ENCODE measurements around the gene GNG5. TPM values are rescaled to one million over a fixed set of nuclear protein-coding genes. Genes with fewer than 3 reads are reported as not detected.
A peak's percentile ranks its signal among the peaks of the same experiment; 100 is the strongest.
"Not testable (repeated sequence)": the region's sequence is repeated elsewhere in the genome, so short reads cannot be mapped to it uniquely, and the experiment has no call there.

Gene GNG5
- total RNA-seq, 1 experiment from 2014 or later: 120 TPM

DNA sequence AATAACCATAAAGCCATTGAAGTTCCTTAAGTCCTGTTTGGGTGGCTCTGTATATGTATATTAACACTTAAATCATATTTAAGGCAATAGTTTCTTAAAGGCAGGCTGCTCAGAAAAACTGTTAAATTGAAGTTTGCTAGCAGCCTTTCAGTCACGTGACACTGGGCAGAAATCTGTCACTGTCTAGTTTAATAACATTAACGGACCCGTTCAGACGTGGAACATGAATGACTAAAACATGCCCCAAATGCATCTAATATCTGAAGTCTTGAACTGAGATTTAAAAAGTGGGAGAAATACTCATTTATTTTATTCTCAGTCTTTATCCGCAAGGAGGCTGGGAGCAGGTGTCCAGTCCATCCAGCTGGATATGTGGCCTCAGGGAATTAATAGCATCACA lies 3.5 kb downstream of the GNG5 start:
- DNase-seq: no peak
- no peak overlapping the region for H3K4me3 ChIP-seq
- H3K9me3 ChIP-seq: no peaks in the 10 kb centered on the region
- peaks cover 58% of the 10 kb centered on the region for H3K36me3 ChIP-seq
- no peaks in the 10 kb centered on the region for H3K27me3 ChIP-seq

- H3K36me3 ChIP-seq: peaks cover 82% of the 10 kb centered on the region
- DNase-seq: no peak
- no peak overlapping the region for H3K4me3 ChIP-seq
- H3K9me3 ChIP-seq: no peaks in the 10 kb centered on the region
- no peaks in the 10 kb centered on the region for H3K27me3 ChIP-seq
Measured at GRCh38 chr1:84497631-84498275, 8.6 kb downstream of the GNG5 start.

GRCh38 chr1:84496498-84496897 lies 9.9 kb downstream of the GNG5 start:
- H3K36me3 ChIP-seq: peaks cover 87% of the 10 kb centered on the region
- DNase-seq: no peak
- H3K9me3 ChIP-seq: no peaks in the 10 kb centered on the region
- H3K4me3 ChIP-seq: no peak overlapping the region
- no peaks in the 10 kb centered on the region for H3K27me3 ChIP-seq

DNA sequence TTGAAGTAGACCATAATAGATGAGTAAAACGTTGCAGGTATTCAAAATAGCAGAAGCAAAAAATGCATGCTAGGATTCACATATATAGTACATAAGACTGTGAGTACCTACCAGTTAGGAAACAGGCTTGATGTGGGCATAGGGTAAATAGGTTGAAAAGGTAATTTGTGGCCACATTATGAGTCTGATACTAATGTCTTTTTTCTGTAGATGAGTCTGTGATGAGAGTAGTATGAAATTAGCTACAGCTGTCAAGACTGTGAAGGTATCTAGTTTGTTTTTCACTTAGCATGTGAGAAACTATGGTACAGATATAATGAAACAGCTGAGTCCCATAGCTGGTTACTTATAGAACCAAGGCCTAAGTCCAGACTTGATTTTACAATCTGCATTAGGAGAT lies 12.6 kb downstream of the GNG5 start:
- H3K27me3 ChIP-seq: no peaks in the 10 kb centered on the region
- DNase-seq: no peak
- H3K36me3 ChIP-seq: peaks cover 83% of the 10 kb centered on the region
- H3K4me3 ChIP-seq: no peak overlapping the region
- H3K9me3 ChIP-seq: no peaks in the 10 kb centered on the region

DNA sequence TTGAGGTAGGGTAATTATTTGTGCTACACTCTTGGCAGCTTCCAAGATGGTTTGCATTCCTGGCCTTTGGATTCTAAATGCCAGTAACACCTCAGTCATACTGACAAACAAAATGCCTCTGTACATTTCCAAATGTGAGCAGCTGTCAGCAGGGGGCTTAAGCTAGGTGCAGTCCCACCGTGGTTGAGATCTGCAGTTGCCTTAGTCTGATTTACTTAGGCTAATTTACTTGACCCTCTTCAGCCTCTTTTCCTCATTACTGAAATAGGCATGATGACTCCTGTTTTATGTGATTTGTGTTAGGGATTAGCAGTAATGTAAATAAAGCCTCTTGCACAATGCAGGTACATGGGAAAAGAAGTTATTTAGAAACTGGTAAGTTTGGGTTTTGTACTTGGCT lies 13.7 kb downstream of the GNG5 start:
- peaks cover 79% of the 10 kb centered on the region for H3K36me3 ChIP-seq
- H3K9me3 ChIP-seq: no peaks in the 10 kb centered on the region
- DNase-seq: no peak
- no peaks in the 10 kb centered on the region for H3K27me3 ChIP-seq
- no peak overlapping the region for H3K4me3 ChIP-seq

GRCh38 chr1:84489766-84490165 lies 16.6 kb downstream of the GNG5 start:
- H3K27me3 ChIP-seq: no peaks in the 10 kb centered on the region
- no peaks in the 10 kb centered on the region for H3K9me3 ChIP-seq
- peaks cover 64% of the 10 kb centered on the region for H3K36me3 ChIP-seq
- DNase-seq: no peak
- H3K4me3 ChIP-seq: no peak overlapping the region

- H3K36me3 ChIP-seq: peaks cover 72% of the 10 kb centered on the region
- H3K4me3 ChIP-seq: no peak overlapping the region
- no peaks in the 10 kb centered on the region for H3K9me3 ChIP-seq
- no peaks in the 10 kb centered on the region for H3K27me3 ChIP-seq
- DNase-seq: no peak
Measured at GRCh38 chr1:84488107-84488506, 18.3 kb downstream of the GNG5 start.

GRCh38 chr1:84481317-84481716 lies 25.1 kb downstream of the GNG5 start:
- peaks cover 44% of the 10 kb centered on the region for H3K36me3 ChIP-seq
- no peaks in the 10 kb centered on the region for H3K27me3 ChIP-seq
- no peaks in the 10 kb centered on the region for H3K9me3 ChIP-seq

GRCh38 chr1:84480650-84481049 lies 25.7 kb downstream of the GNG5 start:
- H3K4me3 ChIP-seq: peak overlapping the region; percentile 85

More at GRCh38 chr1:84481317-84481716, 25.1 kb downstream of the GNG5 start:
- DNase-seq: no peak
- no peak overlapping the region for H3K4me3 ChIP-seq

DNA sequence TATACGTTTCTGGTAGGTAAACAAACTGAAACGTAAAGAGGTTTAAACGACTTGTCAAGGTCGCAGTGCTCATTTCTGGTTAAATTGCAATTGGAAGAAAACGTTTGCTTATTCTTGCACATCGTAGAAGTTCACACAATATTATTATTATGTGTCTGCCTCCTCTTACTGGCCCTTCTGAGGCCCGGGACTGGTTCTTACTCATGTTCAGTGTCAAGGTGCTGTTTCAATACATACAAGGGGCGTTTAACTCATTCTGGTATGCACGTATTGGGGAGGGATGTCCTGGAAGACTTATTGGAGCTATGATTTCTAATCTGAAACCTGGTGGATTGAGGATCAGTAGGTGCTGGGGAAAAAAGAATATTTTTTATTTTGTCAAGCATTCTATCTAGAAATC lies 26.4 kb downstream of the GNG5 start:
- no peak for DNase-seq
- Histone ChIP-seq H3K9me3 (no peaks in the 10 kb centered on the region), H3K36me3 (peaks cover 34% of the 10 kb centered on the region), H3K4me3 (peak overlapping the region; percentile 85), H3K27me3 (no peaks in the 10 kb centered on the region)

More at GRCh38 chr1:84480650-84481049, 25.7 kb downstream of the GNG5 start:
- Histone ChIP-seq H3K27me3 (no peaks in the 10 kb centered on the region), H3K36me3 (peaks cover 40% of the 10 kb centered on the region), H3K9me3 (no peaks in the 10 kb centered on the region)
- no peak for DNase-seq

DNA sequence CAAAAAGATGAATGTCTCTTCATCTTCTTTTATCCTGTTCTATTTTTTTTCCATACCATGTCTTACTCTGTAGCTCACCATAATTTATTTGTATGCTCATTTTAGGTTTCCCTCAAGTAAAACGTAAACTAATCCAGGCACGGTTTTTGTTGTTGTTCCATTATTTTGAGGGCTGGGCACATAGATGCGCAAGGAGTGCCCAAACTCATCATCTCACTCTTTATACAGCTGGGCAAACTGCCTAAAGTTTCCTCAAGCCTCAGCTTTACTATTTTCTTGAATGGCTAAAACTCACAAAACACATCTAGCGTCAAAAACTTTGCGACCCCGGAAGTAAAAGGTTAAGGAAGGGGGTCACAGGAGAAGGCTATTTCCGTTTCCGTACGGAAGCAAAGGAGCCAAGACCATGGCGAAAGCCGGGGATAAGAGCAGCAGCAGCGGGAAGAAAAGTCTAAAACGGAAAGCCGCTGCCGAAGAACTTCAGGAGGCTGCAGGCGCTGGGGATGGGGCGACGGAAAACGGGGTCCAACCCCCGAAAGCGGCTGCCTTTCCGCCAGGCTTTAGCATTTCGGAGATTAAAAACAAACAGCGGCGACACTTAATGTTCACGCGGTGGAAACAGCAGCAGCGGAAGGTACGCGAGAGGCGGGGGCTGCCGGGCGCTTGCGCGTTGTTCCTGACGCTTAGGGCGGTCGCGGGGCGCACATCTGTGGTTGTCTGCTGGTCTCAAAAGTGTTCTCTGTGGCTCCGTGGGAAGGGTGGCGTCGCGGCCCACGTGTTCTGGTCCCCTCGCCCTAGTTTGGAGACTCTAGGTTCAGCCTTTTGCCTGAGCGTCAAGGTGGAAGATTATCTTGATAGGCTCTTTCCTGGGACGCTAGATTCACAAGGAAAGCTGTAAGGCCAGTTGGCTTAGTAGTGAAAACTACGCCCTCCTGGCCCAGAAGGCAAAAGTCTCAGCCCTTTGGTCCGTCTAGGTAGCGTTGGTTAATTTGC lies 27.2 kb downstream of the GNG5 start, which contains the start of gene RPF1:
Gene RPF1 (plus strand): TSS at position 391 of the 993 bp plus-strand sequence. CDS start 16 bp downstream, at position 407.
- Histone ChIP-seq H3K9me3 (no peaks in the 10 kb centered on the region), H3K4me3 (peak within 1 kb of the TSS; percentile 85), H3K27me3 (no peaks in the 10 kb centered on the region), H3K36me3 (peaks cover 30% of the 10 kb centered on the region)
- DNase-seq: peak; percentile 72

DNA sequence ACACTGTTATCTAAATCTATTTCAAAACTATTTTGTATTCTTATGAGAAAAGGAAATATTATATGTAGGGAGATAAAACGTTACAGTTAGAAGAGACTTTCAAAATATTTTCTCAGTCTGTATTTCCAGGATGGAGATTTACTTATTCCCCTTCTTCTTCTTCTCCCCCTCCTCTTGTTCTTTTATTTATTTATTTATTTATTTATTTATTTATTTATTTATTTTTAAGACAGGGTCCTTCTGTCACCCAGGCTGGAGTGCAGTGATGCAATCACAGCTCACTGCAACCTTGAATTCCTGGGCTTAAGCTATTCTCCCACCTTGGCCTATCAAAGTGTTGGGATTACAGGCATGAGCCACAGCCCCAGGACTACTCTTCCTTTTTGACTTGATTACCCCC lies 30.2 kb downstream of the GNG5 start:
- Histone ChIP-seq H3K36me3 (peaks cover 4% of the 10 kb centered on the region), H3K4me3 (no peak overlapping the region), H3K27me3 (no peaks in the 10 kb centered on the region)

DNA sequence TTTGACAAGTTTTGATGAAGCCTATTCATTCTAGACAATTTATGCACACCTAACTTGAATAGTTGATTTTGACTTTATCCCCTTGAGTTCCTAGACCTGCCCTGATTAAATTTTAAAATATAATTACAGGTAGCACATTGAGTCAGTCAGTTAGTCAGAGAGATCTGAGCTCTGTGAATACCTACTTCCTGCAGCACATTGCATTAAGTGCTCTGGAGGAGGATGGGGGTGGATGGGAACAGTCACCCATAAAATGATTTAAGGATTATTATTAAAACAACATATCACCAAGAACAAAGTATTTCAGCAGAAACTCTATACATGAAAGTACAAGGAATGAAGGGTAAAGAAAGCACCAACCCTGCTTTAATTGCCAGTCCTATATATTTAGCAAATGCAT lies 39.1 kb downstream of the GNG5 start:
- no peaks in the 10 kb centered on the region for H3K9me3 ChIP-seq
- no peaks in the 10 kb centered on the region for H3K27me3 ChIP-seq
- H3K4me3 ChIP-seq: no peak overlapping the region
- no peak for DNase-seq
- H3K36me3 ChIP-seq: no peaks in the 10 kb centered on the region

More for the DNA sequence above, 30.2 kb downstream of the GNG5 start:
- DNase-seq: no peak
- no peaks in the 10 kb centered on the region for H3K9me3 ChIP-seq

- Histone ChIP-seq H3K36me3 (no peaks in the 10 kb centered on the region), H3K9me3 (no peaks in the 10 kb centered on the region)
- DNase-seq: no peak
Measured at GRCh38 chr1:84462118-84462517, 44.3 kb downstream of the GNG5 start.

GRCh38 chr1:84452436-84452835 lies 53.9 kb downstream of the GNG5 start:
- H3K4me3 ChIP-seq: no peak overlapping the region
- H3K9me3 ChIP-seq: no peaks in the 10 kb centered on the region
- DNase-seq: no peak
- H3K27me3 ChIP-seq: no peaks in the 10 kb centered on the region
- no peaks in the 10 kb centered on the region for H3K36me3 ChIP-seq

More at GRCh38 chr1:84462118-84462517, 44.3 kb downstream of the GNG5 start:
- Histone ChIP-seq H3K4me3 (no peak overlapping the region), H3K27me3 (no peaks in the 10 kb centered on the region)

DNA sequence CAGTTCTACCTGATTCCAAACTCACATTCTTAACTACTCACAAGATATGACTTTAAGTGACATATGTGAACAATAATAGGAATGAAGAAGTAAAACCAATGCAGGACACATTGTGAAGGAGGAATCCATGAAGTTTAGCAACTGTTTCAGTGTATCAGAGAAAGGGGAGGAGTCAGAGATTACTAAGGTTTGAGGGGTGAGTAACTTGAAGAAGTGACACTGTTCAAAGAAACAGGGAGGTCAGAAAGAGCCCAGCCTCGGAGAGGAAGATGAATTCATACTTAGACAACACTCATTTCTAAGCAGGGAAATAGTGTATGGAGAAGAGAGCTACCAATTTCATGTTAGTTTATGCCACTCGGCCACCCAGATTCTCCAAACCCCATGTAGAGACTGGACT lies 55.5 kb downstream of the GNG5 start:
- H3K36me3 ChIP-seq: no peaks in the 10 kb centered on the region
- H3K27me3 ChIP-seq: no peaks in the 10 kb centered on the region
- H3K4me3 ChIP-seq: no peak overlapping the region
- H3K9me3 ChIP-seq: no peaks in the 10 kb centered on the region
- no peak for DNase-seq

DNA sequence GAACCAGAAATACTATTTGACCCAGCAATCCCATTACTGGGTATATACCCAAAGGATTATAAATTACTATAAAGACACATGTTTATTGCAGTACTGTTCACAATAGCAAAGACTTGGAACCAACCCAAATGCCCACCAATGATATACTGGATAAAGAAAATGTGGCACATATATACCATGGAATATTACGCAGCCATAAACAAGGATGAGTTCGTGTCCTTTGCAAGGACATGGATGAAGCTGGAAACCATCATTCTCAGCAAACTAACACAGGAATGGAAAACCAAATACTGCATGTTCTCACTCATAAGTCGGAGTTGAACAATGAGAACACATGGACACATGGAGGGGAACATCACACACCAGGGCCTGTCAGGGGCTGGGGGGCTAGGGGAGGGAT lies 57.7 kb downstream of the GNG5 start:
- H3K27me3 ChIP-seq, DNase-seq, H3K4me3 ChIP-seq, H3K36me3 ChIP-seq, H3K9me3 ChIP-seq: not testable (repeated sequence)

Measured in MG63 (cell line).